Activated CD4-positive, alpha-beta T cell treated with anti-CD3 and anti-CD28 coated beads, Interleukin-2, amount 50 U/mL, for 16 hours (primary cell): Measurements from ENCODE around the gene PLEKHG4B.
"Not testable (repeated sequence)": the region's sequence is repeated elsewhere in the genome, so short reads cannot be mapped to it uniquely, and the experiment has no call there.

Experiments used
- DNase-seq: peaks from one replicate; pipeline ENCODE4 v3.0.0-alpha.2; 2020

Gene PLEKHG4B

GRCh38 chr5:204966-205670, 113.2 kb downstream of the PLEKHG4B start:
- DNase-seq: no peak

DNA sequence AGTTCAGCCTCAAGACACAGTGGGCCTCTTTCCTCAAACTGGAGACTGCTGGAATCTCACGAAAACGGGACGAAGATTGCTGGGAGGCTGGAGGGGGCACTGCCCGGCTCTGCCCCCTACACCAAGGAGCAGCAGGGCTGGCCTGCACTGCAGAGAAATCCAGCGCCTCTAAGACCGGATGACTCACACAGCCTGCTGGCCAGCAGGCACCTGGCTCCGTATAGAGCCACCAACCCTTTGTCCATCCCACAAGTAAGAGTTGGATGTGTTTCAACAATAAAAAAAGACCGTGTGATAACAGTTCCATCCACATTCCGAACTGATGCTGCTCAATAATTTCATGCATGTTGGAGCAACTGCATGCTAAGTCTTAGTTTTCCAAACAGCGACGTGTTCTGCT, 114.4 kb downstream of the PLEKHG4B start:
- DNase-seq: no peak

DNA sequence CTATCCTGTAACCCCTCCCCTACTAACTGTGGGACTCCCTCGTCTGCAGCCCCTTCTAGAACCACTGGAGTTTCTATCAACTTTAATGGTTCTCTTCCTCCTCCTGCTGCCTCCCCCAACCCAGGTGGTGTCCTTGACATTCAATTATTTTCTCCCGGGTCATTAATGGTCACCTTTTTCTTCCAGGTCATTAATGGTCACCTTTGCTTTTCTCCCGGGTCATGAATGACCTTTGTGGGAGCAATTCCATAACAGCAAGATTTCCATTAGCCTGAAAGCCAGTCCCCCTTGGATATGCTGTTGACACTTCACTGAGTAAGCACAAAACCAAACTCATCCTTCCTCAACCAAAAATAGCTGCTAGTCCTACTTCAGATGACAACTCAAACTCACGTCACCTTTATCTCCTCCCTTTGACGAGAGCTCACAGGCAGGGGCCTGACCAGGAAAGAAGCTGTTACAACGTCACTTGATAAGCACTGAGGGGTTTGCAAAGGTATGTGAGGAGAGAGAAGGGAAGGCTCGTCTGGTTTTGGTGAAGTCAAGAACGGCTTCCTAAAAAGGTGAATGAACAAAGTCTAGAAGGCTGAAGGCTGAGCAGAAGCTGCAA, 115.1 kb downstream of the PLEKHG4B start:
- DNase-seq: no peak

DNA sequence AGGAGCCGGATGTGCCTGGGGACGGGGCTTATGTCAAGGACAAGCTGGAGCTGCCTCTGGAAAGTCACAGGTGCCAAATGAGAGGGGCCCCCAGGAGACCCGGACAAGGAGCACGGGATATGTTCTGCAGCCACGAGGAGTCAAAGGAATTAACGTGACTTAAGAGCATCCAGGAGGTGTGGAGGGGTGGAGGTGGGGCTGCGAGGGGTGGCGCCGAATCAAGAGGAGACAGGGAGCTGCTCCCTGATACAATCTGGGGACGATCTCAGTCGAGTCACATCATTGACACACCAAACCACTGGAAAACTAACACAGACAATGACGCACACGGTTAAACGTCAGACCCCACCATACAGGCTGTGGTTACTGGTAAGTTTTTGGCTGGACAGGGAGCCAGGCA, 115.6 kb downstream of the PLEKHG4B start:
- DNase-seq: no peak

- no peak for DNase-seq
These were observed 116.6 kb downstream of the PLEKHG4B start for GRCh38 chr5:208449-209114.

DNA sequence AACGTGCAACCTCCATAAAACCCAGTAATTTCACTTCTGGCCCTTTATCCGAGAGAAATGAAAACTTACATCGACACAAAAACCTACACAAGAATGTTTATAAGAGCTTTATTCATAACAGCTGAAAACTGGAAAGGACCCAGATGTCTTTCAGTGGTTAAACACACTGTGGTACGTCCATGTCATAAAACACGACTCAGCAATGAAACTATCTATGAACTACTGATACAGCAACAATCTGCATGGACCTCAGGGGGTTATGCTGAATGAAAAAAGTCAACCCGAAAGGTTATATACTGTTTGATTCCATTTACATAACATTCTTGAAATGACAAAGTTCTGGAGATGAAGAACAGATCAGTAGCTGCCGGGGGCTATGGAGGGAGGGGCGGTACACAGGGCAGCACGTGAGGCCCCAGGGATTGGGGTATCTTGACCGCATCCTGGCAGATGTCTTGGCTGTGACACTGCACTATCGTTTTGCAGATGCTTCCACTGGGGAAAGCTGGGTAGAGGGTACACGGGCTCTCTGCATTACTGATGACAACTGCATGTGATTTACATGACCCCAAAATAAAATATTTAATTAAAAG, 121.9 kb downstream of the PLEKHG4B start:
- peak; percentile 15 for DNase-seq

DNA sequence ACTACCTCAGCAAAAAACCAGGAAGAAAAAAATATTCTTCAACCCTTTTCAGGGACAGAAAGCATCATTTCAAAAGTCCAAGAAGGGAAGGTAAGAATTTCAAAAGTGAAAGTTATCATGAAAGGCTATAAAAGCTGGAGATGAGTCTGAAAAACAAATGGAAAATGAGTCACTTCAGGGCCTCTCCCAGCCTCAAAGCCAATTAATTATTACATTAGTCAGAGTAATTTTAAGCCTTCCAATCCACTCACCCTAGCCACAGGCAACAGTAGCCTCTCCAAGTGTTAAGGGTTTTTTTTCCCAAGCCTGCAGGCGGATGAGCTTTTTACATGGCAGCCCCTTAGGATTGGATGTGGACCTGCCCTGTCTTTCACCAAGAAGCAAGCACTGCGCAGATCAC, 123.3 kb downstream of the PLEKHG4B start:
- peak; percentile 26 for DNase-seq

DNA sequence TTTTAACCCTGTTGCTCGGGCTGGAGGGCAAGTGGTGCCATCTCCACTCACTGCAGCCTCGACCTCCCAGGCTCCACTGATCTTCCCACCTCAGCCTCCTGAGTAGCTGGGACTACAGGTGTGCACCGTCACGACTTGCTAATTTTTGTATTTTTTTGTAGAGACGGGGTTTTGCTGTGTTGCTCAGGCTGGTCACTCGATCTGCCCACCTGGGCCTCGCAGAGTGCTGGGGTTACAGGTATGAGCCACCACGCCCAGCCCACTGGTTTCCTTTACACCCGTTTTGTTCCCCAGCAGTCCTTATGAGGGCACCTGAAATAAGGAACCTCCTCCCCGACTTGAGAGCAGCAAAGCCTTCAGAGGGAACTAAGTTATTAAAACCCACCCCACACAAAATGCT, 124.1 kb downstream of the PLEKHG4B start:
- not testable (repeated sequence) for DNase-seq

- DNase-seq: peak; percentile 97
These were observed 125.8 kb downstream of the PLEKHG4B start, which contains the start of the genes CCDC127 and SDHA for GRCh38 chr5:217494-218456. CCDC127 (minus strand) TSS chr5:218153; CDS start chr5:216849, 1,304 bp downstream. SDHA (plus strand) TSS chr5:218320; CDS start chr5:218356, 36 bp downstream.

GRCh38 chr5:218457-219291, 126.7 kb downstream of the PLEKHG4B start:
- DNase-seq: peak; percentile 24

DNA sequence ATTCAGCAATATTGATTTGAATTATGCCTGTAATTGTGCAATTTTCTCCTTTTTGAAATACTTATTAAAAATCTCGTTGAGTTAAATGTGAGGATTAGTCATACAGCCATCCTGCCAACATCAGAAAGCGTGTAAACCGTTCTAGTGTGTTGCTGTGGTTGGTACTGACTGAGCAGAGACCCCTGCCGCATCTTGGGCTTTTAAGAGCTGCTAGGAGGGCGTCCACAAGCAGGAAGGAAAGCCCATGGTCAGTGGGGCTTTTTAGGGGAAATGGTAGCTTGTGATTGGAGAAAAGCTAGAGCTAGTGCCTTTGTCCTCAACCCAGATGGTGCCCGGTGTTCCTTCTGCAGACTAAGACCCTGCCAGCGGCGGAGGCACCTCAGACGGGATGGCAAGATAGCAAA, 127.5 kb downstream of the PLEKHG4B start:
- DNase-seq: peak; percentile 46

DNA sequence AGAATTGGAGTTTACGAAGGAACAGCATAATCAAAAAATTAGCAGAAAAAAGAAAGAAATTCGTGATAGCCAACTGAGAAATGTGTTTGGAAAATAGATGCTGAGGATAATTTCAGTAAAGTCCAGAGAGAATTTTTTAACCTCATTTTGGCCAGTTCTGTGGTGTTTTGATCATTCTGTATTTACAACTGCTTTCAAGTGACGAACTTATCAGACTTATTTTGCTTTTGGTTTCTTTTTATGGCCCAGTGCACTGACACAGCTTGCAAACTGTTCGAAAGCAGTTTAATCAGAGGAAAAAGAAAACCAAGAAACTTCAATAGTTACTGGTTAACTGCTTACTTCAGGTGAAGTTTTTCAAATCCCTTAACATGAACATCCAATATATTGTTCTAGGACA, 128.0 kb downstream of the PLEKHG4B start:
- peak; percentile 41 for DNase-seq

DNA sequence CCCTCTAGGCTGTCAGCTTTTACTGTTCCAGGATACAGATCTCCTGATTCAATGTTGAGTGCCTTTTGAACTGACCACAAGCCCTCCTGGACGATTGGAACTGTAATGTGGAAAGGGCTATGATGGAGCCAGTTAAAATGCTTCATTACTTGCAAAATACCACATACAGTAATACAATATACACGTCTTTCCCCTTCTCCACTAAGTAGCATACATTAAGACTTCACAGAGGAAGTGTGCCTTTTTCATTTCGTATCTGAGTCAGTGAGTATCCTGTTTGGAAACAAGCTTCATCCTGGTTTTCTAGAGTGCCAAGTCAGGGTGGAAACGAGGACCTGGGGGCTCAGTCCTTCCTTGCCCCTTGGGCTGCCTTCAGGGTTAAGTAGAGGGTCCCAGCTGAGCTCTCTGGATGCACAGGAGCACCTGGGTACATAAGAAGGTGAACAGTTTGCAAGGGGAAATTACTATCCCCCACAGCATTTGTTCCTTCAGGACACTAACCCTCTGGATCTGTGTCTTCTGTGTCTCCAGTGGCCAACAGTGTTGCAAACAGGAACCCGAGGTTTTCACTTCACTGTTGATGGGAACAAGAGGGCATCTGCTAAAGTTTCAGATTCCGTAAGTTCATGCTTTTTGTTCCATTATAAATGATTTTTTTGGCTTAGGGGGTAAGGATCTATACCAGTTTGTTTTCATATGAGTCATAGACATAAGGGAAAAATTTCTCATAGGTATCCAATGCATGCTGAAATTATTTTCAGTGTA, 131.2 kb downstream of the PLEKHG4B start:
- not testable (repeated sequence) for DNase-seq

- DNase-seq: no peak
These were observed 131.8 kb downstream of the PLEKHG4B start for GRCh38 chr5:223791-224190.

DNA sequence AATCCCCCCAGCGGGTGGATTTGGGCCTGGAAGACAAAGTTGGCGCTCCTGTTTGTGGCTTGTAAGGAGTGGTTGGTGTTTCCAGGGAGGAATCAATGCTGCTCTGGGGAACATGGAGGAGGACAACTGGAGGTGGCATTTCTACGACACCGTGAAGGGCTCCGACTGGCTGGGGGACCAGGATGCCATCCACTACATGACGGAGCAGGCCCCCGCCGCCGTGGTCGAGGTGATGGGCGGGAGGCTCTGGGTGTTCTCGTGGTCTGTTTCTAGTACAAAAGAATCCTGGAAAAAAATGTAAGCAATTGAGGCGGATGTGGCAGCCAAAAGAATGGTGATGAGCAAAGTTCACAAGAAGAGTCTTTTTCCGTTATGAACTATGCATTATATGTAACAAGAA, 133.4 kb downstream of the PLEKHG4B start:
- DNase-seq: no peak

DNA sequence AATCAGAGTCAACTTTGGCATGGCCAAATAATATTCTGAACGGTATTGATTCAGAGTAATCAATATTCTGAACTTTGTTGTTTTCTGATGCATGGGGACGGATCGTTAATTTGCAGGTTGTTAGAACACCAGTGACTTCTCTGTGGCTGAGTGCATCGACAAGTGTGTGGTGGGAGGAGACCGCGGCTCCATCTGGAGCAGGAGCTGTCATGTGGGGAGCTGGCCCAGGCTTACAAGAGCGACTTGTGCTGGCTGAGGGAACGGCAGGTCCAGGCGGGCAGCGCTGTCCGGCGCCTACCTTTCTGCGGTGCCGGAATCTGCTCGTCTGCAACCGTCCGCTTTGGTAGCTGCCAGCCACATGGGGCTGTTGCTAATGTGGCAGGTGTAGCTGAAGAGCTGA, 135.4 kb downstream of the PLEKHG4B start:
- not testable (repeated sequence) for DNase-seq

DNA sequence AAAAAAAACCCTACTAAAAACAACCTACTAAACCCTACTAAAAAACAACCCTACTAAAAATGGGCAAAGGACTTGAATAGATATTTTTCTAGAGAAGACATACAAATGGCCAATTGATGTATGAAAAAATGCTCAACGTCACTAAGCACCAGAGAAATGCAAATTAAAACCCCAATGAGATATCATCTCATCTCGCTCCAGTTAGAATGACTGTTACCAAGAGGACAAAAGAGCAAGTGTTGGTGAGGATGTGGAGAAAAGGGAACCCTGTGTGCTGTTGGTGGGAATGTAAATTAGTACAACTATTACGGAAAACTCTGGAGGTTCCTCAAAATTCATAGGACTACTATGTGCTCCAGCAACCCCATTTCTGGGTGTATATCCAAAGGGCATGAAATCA, 136.9 kb downstream of the PLEKHG4B start:
- no peak for DNase-seq

DNA sequence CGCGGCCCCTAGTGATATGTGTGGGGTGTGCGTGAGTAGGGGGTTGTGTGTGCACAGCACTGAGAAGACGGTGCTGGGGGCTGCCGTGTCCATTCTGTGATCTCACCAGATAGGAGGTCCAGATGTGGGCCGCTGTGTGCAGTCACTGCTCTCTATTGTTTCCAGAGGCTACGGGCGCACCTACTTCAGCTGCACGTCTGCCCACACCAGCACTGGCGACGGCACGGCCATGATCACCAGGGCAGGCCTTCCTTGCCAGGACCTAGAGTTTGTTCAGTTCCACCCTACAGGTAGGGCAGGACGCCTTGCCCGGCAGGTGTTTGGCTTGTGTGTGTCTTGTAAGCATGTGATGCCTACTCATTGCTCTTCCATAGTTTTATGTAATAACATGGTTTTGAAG, 138.7 kb downstream of the PLEKHG4B start:
- no peak for DNase-seq

DNA sequence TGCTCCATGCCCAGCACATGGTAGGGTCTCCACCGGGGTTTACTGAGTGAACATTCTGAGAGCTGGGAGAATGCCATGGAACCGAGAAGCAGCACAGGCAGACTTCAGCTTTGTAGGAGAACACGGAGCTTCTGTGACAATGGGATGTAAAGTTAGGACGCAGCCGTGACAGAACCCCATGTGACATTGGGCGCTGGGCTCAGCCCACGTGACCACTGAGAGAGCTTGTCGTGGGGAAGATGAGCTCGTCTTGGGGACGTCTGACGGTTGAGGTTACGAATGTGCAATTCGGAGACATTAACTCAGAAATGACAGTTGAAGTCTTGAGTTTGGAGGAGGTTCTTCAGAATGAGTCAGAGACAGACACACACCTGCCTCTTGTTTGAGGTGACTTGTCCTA, 139.7 kb downstream of the PLEKHG4B start:
- peak; percentile 35 for DNase-seq

DNA sequence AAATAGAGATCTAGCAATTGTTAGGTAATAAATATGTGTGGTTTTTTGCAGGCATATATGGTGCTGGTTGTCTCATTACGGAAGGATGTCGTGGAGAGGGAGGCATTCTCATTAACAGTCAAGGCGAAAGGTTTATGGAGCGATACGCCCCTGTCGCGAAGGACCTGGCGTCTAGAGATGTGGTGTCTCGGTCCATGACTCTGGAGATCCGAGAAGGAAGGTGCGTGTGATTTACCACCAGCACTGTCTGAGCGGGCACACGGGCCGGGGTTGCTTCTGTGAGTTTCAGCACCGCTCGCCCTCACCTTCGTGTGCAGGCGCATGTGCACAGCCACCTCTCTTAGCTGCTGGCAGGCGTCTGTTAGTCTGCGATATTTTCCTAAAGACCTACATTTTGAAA, 141.5 kb downstream of the PLEKHG4B start:
- not testable (repeated sequence) for DNase-seq

- DNase-seq: no peak
These were observed 142.5 kb downstream of the PLEKHG4B start for GRCh38 chr5:234450-234849.
